HG03565 (cell line): Measurements from ENCODE around the gene TOX2.

Experiments
- ATAC-seq: cut with Tn5 transposase; IDR thresholded peaks from one replicate; pipeline ENCODE4 v1.9.1; 2021; ENCODE audit warnings: mild to moderate bottlenecking, moderate library complexity; ENCODE audit not compliant: unreplicated experiment

Gene TOX2

GRCh38 chr20:43994486-43995100, 79.9 kb downstream of the TOX2 start:
- no peak for ATAC-seq

- ATAC-seq: no peak
Observed at GRCh38 chr20:43995645-43996044, 81.0 kb downstream of the TOX2 start.

DNA sequence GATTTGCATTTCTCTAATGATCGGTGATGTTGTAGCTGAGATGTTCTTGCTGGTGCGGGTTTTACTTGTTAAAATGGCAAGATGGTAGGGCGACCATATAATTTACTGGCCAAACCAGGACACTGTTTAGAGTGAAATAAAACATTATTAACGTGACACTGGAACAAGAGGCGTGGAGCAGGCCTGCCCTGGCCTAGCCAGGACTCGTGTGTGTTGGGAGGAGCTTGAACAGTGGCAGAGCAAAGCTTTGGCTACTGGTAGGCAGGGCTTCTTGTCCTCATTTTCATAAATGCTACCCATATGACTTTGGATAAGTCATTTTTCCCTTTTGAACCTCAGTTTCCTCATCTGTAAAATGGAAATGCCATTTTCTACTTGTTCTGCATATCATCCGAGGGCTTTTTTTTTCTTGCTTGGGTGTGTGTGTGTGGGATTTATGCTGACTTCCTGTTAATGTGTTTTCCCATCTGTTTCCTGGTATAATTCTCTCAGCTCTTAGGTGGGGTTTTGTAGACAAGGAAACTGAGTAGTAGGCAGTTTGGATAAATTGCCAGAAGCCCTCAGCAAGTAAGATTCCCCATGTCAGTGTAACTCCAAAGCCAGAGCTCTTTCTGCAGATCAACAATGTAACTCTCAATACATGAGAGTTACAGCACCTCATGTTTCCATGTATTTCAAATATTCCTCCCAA, 81.7 kb downstream of the TOX2 start:
- no peak for ATAC-seq

- no peak for ATAC-seq
Observed at GRCh38 chr20:43999848-44000247, 85.2 kb downstream of the TOX2 start.

DNA sequence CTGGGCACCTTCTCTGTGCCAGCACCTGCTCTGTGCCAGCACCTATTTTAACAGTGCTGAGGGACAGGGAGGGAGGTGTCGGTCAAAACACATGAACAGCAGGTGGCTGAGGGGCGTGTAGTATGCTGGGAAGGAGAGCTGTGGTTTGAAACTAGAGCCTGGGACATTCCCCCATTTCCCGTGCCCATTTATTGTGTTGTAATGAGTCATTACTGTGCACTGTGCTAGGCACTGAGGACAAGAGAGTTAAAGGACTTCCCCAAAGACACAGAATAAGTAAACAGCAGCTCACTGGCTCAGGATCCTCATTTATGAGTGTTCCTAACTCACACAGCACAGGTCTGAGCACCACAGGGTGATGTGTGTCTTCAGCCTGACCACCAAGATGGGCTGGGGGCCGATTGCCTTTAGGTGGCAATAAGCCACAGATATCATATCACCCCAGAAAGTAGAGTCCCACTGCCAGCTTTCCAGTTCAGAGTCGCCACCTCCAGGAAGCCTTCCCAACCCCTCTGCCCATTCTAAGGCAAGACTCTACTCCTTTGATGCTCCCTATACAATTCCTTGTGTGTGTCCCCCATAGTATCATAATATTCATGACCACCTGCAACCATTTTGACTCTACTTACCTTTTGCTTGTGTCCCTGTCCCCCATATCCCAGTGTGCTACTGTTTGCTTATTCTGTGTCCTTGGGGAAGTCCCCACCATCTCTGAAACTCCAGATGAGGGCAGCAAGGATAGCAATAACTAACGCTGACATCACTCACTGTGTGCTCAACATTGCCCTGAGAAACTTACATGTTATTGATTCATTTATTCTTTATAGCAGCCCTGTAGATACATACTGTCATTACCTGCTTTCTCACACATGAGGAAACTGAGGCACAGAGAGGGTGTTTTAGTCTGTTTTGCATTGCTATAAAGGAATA, 87.3 kb downstream of the TOX2 start:
- ATAC-seq: peak; percentile 60

- no peak for ATAC-seq
Observed at GRCh38 chr20:44002861-44003260, 88.2 kb downstream of the TOX2 start.

GRCh38 chr20:44003609-44004008, 89.0 kb downstream of the TOX2 start:
- ATAC-seq: no peak

GRCh38 chr20:44004306-44004915, 89.8 kb downstream of the TOX2 start:
- ATAC-seq: no peak

GRCh38 chr20:44005661-44006060, 91.0 kb downstream of the TOX2 start:
- ATAC-seq: no peak

DNA sequence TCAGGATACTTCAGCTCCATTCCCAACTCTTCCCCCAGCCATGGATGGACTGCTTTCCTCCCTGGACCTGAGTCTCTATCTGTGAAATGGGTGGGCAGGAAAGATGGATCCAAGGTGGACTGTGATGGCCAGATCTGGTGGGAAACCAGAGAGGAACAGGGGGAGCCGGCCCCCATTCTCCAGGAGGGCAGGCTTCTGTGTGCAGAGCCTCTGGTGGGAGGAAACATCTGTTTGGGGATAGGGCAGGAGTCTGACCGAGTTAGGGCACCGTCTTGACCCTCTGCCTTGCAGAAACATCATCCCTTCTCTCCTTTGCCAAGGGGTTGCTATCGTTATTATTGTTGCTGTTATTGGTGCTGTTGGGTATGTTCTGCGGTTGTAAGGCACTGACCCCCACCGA, 91.5 kb downstream of the TOX2 start:
- ATAC-seq: no peak

GRCh38 chr20:44006578-44006977, 91.9 kb downstream of the TOX2 start:
- ATAC-seq: no peak

GRCh38 chr20:44008806-44009678, 94.4 kb downstream of the TOX2 start:
- ATAC-seq: no peak

DNA sequence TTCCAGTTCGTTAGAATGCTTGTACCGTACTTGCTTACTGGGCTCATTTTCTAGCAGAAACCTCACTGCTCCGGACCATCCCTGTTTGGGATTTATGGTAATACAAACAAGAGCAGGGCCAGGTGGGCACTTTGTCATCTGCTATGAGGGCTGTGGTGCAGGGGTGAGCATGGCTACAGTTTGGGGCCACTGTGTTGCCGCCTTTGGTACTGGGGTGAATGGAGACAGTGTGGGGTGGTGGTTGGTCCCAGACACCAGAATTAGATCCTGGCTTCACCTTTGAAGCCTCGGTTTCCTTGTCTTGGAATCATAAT, 95.0 kb downstream of the TOX2 start:
- no peak for ATAC-seq

DNA sequence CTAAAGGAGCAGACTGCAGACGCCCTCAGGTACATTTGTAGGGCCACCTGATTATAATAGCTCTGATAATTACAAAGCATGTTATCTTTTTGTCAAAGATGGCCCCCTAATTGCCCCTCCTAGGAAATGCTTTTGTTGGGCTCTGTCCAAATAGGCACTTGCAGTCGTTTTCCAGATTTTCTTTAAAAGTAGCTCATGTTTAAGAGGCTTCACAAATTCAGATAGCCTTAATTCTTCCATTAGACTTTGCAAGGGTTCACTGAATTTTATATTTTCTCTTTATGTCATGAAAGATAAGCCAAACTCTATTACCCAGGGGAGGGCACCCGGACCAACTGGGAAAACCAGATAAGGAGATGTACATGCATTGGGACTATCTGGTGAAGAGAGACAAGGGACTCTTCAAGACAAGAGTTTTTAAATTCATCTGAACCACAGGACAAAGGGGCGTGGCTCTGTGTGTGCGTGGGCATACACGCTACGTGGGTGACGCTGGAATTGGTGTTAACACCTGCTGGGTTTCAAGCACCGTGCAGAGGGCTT, 95.6 kb downstream of the TOX2 start:
- ATAC-seq: no peak

DNA sequence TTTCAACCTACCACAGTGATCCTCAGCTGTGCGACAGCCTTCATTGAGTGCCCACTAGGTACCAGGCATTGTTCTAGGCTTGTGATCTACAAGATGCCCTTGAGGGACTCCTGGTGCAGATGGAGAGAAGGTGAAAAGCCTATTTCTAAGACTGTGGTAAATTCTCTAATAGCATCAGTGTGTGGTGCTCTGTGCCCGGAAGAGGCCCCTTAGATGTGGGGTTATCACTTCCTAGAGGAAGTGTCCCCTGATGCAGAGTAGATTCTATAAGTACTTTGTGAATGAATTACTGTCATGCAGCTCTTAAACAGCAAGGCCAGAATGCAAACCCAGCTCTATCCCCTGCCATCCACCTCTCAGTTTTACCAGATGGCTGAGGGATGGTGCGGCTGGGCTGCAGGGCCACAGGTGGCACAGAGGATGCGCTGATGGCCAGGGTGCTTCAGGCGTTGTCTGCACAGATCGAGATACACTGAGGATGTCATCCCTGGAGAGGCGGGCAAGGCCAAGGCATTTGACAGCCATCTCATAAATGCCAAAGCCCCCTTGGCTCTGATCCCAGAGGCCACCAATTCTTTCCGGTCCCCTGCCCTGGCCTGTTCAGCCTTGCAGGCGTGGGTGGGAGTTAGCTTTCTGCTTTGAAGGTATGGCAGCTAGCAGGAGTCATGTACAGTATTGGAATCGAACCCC, 96.7 kb downstream of the TOX2 start:
- ATAC-seq: no peak

- no peak for ATAC-seq
Observed at GRCh38 chr20:44012466-44013226, 98.0 kb downstream of the TOX2 start.

GRCh38 chr20:44014807-44015732, 100.4 kb downstream of the TOX2 start:
- no peak for ATAC-seq

GRCh38 chr20:44015733-44016103, 101.1 kb downstream of the TOX2 start:
- ATAC-seq: no peak
